ENCODE measurements around the gene TMEM88.

The TMEM88 gene

GRCh38 chr17:7880076-7880868 is 25.4 kb downstream of the TMEM88 start:
- Mint-ChIP-seq H3K36me3 (peaks cover 2% of the 10 kb centered on the region), H3K4me1 (ENCODE audit: low read depth) (peaks cover 10% of the 10 kb centered on the region), H3K9me3 (ENCODE audit: low read depth) (no peaks in the 10 kb centered on the region), H3K27ac (no peak overlapping the region), H3K27me3 (no peaks in the 10 kb centered on the region), H3K4me3 (no peak overlapping the region)

GRCh38 chr17:7881276-7882054 is 26.6 kb downstream of the TMEM88 start:
- H3K4me1 Mint-ChIP-seq (ENCODE audit: low read depth), result peaks cover 8% of the 10 kb centered on the region
- H3K4me3 Mint-ChIP-seq, result no peak overlapping the region
- H3K27me3 Mint-ChIP-seq, result no peaks in the 10 kb centered on the region
- no peak overlapping the region for H3K27ac Mint-ChIP-seq
- no peaks in the 10 kb centered on the region for H3K36me3 Mint-ChIP-seq
- no peaks in the 10 kb centered on the region for H3K9me3 Mint-ChIP-seq (ENCODE audit: low read depth)

GRCh38 chr17:7882068-7882467 is 27.2 kb downstream of the TMEM88 start:
- Mint-ChIP-seq H3K9me3 (ENCODE audit: low read depth) (no peaks in the 10 kb centered on the region), H3K27ac (no peak overlapping the region), H3K36me3 (no peaks in the 10 kb centered on the region), H3K4me3 (no peak overlapping the region), H3K4me1 (ENCODE audit: low read depth) (peaks cover 11% of the 10 kb centered on the region), H3K27me3 (no peaks in the 10 kb centered on the region)

DNA sequence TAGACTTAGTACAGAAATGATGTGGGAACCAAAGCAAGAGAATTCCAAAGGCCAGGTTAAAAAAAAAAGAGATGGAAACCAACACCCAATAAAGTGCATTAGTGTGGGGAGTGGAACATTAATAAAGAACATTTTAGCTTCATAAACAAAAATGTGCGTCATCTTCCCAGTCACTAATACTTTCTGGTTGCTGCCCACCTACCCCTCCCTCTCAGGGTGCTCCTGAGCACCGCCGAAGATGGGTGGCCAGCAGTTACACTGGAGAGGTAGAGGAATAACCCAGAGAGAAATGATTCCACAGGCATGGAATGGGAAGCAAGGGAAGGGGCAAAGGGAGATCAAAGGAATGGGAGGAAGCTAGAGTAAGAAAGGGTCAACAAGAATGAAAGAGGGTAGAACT is 27.8 kb downstream of the TMEM88 start:
- H3K9me3 Mint-ChIP-seq (ENCODE audit: low read depth), result no peaks in the 10 kb centered on the region
- no peaks in the 10 kb centered on the region for H3K36me3 Mint-ChIP-seq
- H3K4me1 Mint-ChIP-seq (ENCODE audit: low read depth), result peaks cover 8% of the 10 kb centered on the region
- H3K4me3 Mint-ChIP-seq, result no peak overlapping the region
- H3K27me3 Mint-ChIP-seq, result no peaks in the 10 kb centered on the region
- no peak overlapping the region for H3K27ac Mint-ChIP-seq

DNA sequence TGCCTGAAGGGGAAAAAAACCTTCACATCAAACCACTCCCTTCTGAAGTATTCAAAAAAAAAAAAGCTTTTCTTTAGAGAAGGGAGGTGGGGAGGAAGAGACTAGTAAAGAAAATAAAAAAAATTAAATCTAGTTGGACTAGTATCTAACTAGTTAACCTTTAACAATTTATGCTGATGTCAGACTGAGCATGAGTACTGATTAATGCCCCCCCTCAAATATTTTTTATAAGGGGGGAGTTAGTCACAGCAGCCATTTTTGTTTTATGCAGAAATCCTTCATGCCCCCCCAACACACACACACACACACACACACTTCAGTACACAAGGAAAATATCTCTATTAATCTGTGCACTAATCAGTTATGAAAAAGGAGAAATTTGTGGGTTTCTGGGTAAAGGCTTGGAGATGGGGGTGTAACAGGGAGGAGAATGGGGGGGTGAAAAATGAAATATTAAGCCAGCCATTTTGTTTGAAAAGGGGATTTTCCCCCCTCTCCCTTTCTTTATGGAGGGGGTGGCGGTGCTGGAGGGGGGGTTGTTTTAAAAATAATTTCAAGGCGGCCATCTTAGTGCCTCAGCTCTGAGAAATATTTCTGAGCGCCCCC is 29.0 kb downstream of the TMEM88 start:
- H3K4me3 Mint-ChIP-seq, result peak overlapping the region; percentile 82
- H3K27ac Mint-ChIP-seq, result peak overlapping the region; percentile 85
- H3K36me3 Mint-ChIP-seq, result no peaks in the 10 kb centered on the region
- H3K9me3 Mint-ChIP-seq (ENCODE audit: low read depth), result no peaks in the 10 kb centered on the region
- H3K4me1 Mint-ChIP-seq (ENCODE audit: low read depth), result peaks cover 7% of the 10 kb centered on the region
- no peaks in the 10 kb centered on the region for H3K27me3 Mint-ChIP-seq

- H3K9me3 Mint-ChIP-seq (ENCODE audit: low read depth), result no peaks in the 10 kb centered on the region
- no peaks in the 10 kb centered on the region for H3K27me3 Mint-ChIP-seq
- peaks cover 7% of the 10 kb centered on the region for H3K4me1 Mint-ChIP-seq (ENCODE audit: low read depth)
- H3K4me3 Mint-ChIP-seq, result peak overlapping the region; percentile 65
- H3K27ac Mint-ChIP-seq, result peak overlapping the region; percentile 36
- no peaks in the 10 kb centered on the region for H3K36me3 Mint-ChIP-seq
These were observed 29.9 kb downstream of the TMEM88 start for GRCh38 chr17:7884581-7885366.

- H3K9me3 Mint-ChIP-seq (ENCODE audit: low read depth), result no peaks in the 10 kb centered on the region
- no peak overlapping the region for H3K4me3 Mint-ChIP-seq
- H3K27me3 Mint-ChIP-seq, result no peaks in the 10 kb centered on the region
- peaks cover 7% of the 10 kb centered on the region for H3K4me1 Mint-ChIP-seq (ENCODE audit: low read depth)
- H3K27ac Mint-ChIP-seq, result no peak overlapping the region
- no peaks in the 10 kb centered on the region for H3K36me3 Mint-ChIP-seq
These were observed 30.7 kb downstream of the TMEM88 start for GRCh38 chr17:7885367-7886226.

GRCh38 chr17:7886227-7887037 is 31.6 kb downstream of the TMEM88 start:
- H3K4me1 Mint-ChIP-seq (ENCODE audit: low read depth), result peaks cover 9% of the 10 kb centered on the region
- no peaks in the 10 kb centered on the region for H3K9me3 Mint-ChIP-seq (ENCODE audit: low read depth)
- no peaks in the 10 kb centered on the region for H3K27me3 Mint-ChIP-seq
- H3K36me3 Mint-ChIP-seq, result no peaks in the 10 kb centered on the region
- no peak overlapping the region for H3K4me3 Mint-ChIP-seq
- no peak overlapping the region for H3K27ac Mint-ChIP-seq

DNA sequence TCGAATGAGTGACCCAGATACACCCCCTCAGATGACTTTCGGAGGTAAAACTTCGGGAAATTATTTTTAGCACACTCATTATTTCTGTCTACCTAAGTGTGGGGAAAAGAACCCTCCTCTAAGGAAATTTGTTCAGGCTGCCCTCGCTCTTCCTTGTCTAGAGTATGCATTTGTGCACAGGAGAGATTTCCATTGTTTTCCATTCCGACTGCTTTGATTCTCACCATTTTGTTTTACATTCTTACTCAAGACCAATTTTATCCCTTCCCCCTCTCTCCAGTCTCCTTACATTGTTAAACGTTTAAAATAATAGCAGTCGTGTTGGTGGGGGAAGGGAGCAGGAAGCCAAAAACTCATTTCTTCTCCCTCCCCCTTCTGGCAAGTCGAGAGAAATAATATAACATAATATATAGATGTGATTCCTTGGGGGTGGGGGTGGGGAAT is 32.2 kb downstream of the TMEM88 start:
- Mint-ChIP-seq H3K36me3 (peaks cover 1% of the 10 kb centered on the region), H3K27me3 (no peaks in the 10 kb centered on the region), H3K27ac (no peak overlapping the region), H3K4me3 (no peak overlapping the region), H3K4me1 (ENCODE audit: low read depth) (peaks cover 12% of the 10 kb centered on the region), H3K9me3 (ENCODE audit: low read depth) (no peaks in the 10 kb centered on the region)

GRCh38 chr17:7887482-7888183 is 32.8 kb downstream of the TMEM88 start:
- Mint-ChIP-seq H3K4me1 (ENCODE audit: low read depth) (peaks cover 13% of the 10 kb centered on the region), H3K27ac (no peak overlapping the region), H3K9me3 (ENCODE audit: low read depth) (no peaks in the 10 kb centered on the region), H3K36me3 (peaks cover 2% of the 10 kb centered on the region), H3K4me3 (no peak overlapping the region), H3K27me3 (no peaks in the 10 kb centered on the region)

- H3K27me3 Mint-ChIP-seq, result no peaks in the 10 kb centered on the region
- peaks cover 13% of the 10 kb centered on the region for H3K4me1 Mint-ChIP-seq (ENCODE audit: low read depth)
- H3K36me3 Mint-ChIP-seq, result peaks cover 2% of the 10 kb centered on the region
- no peak within 1 kb of the TSS for H3K27ac Mint-ChIP-seq
- no peaks in the 10 kb centered on the region for H3K9me3 Mint-ChIP-seq (ENCODE audit: low read depth)
- H3K4me3 Mint-ChIP-seq, result no peak within 1 kb of the TSS
These were observed 33.5 kb downstream of the TMEM88 start, which contains the start of gene CHD3 for GRCh38 chr17:7888184-7888920. CHD3 (plus strand) TSS chr17:7888789; CDS start chr17:7889001, 212 bp downstream.

DNA sequence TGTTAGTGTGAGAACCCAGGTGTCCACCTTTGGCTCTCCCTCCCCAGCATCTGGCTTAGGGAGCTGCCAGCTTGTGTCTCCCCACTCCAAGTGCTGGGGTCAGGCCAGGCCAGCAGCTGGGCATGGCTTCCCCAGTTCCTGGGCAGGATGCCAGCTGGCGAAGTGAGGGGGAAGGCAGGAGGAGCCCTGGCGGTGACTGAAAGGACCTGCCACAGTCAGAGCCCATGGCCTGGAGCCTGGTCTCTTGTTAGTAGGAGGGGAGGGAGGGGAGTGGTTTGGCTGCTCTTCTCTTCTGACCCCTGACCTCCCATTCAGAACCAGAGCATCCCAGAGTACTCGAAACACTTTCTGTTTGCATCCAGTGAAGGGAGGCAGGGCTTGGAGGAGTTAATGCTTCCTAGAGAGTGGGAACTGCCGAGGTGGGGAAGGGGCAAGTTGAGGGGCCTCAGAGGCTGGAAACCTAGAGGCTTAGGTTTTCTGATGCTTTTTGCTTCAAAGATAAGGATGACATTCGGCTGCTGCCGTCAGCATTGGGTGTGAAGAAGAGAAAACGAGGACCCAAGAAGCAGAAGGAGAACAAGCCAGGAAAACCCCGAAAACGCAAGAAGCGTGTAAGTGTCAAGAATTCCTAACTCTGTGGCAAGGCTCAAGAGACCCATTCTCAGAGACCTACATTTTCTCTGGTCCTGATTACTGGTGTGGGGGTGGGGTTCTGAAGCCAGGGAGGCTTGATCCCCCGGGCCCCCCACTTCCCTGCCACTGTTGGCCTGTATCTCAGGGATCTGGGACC is 34.5 kb downstream of the TMEM88 start:
- Mint-ChIP-seq H3K36me3 (peaks cover 2% of the 10 kb centered on the region), H3K9me3 (ENCODE audit: low read depth) (no peaks in the 10 kb centered on the region)

More for the DNA sequence above, 34.5 kb downstream of the TMEM88 start:
- no peak overlapping the region for H3K4me3 Mint-ChIP-seq
- H3K27me3 Mint-ChIP-seq, result no peaks in the 10 kb centered on the region
- H3K4me1 Mint-ChIP-seq (ENCODE audit: low read depth), result peaks cover 10% of the 10 kb centered on the region
- H3K27ac Mint-ChIP-seq, result no peak overlapping the region
